ENCODE measurements around the gene MSL2.

DNA sequence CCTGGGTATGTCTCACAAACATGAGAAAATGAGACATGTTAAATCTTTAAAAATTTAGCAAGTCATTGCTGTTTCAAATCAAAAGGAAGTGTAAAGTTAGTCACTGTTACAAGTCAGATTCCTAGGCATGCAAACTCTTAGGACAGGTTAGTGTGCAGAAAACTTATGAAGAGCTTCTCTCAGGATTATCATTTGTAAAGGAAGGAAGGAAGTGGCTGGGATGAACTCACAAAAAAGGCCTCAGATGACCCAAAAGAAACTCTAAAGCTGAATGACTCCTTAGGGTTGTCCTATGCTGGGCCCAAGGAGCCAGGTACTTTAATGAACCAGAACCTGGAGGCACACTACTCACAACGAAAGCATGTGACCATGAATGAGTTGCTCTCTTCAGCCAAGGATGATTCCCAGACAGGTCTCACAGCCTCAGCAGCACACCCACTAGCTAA, 25.0 kb downstream of the MSL2 start:
- TF ChIP-seq, protein P1, sequence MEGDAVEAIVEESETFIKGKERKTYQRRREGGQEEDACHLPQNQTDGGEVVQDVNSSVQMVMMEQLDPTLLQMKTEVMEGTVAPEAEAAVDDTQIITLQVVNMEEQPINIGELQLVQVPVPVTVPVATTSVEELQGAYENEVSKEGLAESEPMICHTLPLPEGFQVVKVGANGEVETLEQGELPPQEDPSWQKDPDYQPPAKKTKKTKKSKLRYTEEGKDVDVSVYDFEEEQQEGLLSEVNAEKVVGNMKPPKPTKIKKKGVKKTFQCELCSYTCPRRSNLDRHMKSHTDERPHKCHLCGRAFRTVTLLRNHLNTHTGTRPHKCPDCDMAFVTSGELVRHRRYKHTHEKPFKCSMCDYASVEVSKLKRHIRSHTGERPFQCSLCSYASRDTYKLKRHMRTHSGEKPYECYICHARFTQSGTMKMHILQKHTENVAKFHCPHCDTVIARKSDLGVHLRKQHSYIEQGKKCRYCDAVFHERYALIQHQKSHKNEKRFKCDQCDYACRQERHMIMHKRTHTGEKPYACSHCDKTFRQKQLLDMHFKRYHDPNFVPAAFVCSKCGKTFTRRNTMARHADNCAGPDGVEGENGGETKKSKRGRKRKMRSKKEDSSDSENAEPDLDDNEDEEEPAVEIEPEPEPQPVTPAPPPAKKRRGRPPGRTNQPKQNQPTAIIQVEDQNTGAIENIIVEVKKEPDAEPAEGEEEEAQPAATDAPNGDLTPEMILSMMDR (IDR thresholded peaks at IDR 0.05), result no peak
- TF ChIP-seq POLR2AphosphoS5 (IDR thresholded peaks at IDR 0.05), result no peak

Data from suprapubic skin (tissue), 3 donors.